Liver (tissue), 3 donors: ENCODE measurements around the gene CSPG4.

Experiments used
- GABPA ChIP-seq, 2 donors: IDR thresholded peaks in 1 of 2; conservative IDR thresholded peaks in 1 of 2; 2 replicates each; pipeline ENCODE4 v1.6.1; 2016; ENCODE audit warnings: antibody characterized with exemption in 2 of 2, mild to moderate bottlenecking in 1 of 2, moderate library complexity in 1 of 2
- RXRA ChIP-seq, 2 donors: IDR thresholded peaks; 2 replicates each; pipeline ENCODE4 v1.6.1; 2017 to 2018; ENCODE audit warnings: antibody characterized with exemption in 2 of 2, mild to moderate bottlenecking in 1 of 2
- SP1 ChIP-seq: IDR thresholded peaks from 2 replicates; pipeline ENCODE4 v1.6.1; 2018; ENCODE audit warnings: antibody characterized with exemption, mild to moderate bottlenecking
- TF ChIP-seq, protein P1 (sequence below): fragments of 150-350 bp; IDR thresholded peaks from 2 replicates; pipeline ENCODE4 v1.5.1; 2017; ENCODE audit warnings: improper control_type of control experiment, low read depth, low read length; ENCODE audit not compliant: missing input control
- donor health status: healthy.
- donor health status: healthy.

DNA sequence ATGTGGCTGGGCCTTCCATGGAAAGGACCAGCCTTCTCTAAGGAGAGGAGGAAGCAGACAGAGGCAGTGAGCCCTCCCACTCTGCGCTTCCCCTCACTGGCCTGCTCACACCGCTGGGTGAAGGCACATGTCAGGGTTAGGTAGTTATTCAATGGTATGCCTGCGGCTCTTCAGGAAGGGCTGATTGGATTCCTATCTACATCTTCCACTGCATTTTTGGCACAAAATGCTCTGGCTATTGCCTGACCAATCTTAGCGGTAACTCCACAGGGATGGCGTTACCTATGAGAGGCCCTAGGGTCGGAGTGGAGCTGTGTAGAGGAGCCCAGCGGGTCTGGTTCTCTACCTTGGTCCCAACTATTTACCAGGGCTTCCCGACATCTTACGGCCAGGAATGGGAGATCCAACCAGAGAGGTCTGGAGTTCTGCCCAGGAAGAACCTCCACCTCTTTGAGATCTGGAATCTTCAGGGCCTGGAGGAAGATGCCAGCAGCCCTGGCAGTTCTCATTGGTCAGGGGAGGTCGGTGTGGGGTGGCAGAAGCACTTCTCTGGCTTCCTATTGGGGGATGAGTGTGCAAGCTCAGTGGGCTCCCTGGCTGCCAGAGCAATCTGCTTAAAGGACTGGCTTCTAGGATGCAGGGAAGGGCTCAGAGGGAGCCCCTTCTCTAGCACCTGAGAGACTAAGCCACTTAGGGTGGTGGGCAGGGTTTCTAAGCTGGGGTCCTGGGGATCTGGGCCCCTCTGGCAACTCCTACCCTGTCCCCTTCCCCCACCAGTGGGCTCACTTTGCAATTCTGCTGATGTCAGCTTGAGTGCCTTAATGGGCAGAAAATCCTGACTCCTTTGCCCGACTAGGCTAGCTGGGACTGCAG, 40.7 kb downstream of the CSPG4 start:
- TF ChIP-seq SP1: no peak
- TF ChIP-seq, protein P1, sequence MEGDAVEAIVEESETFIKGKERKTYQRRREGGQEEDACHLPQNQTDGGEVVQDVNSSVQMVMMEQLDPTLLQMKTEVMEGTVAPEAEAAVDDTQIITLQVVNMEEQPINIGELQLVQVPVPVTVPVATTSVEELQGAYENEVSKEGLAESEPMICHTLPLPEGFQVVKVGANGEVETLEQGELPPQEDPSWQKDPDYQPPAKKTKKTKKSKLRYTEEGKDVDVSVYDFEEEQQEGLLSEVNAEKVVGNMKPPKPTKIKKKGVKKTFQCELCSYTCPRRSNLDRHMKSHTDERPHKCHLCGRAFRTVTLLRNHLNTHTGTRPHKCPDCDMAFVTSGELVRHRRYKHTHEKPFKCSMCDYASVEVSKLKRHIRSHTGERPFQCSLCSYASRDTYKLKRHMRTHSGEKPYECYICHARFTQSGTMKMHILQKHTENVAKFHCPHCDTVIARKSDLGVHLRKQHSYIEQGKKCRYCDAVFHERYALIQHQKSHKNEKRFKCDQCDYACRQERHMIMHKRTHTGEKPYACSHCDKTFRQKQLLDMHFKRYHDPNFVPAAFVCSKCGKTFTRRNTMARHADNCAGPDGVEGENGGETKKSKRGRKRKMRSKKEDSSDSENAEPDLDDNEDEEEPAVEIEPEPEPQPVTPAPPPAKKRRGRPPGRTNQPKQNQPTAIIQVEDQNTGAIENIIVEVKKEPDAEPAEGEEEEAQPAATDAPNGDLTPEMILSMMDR: no peak
- TF ChIP-seq RXRA (IDR thresholded peaks at IDR 0.05): no peak
- TF ChIP-seq GABPA (IDR thresholded peaks at IDR 0.05 in 1 of 2, conservative IDR thresholded peaks at IDR 0.05 in 1 of 2): no peak
